ENCODE results near the gene FGGY. TPM values are rescaled to one million over a fixed set of nuclear protein-coding genes. Genes with fewer than 3 reads are reported as not detected.

Gene FGGY
- total RNA-seq, 2 donors from 2014 or later: 14.1 to 14.8 TPM

DNA sequence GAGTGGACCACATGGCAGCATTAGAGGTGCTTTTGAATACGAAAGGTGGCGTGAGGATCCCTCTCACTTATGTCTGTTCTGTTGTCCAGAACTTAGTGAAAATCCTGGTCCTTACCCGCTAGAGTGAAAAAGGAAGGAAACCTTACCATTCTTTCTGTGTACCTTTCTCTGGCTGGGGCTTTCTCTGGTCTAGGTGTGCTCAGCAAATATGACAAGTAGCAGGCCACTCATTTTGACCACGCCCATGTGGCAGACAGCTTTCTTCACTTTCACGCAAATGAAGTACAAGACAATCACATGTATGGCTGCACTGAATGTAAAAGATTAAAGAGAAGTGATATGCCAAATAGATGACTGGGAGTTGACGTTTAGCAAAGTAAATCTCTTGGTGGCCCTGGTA, 131.9 kb downstream of the FGGY start:
- DNase-seq: no peak
- Mint-ChIP-seq H3K36me3 (ENCODE audit: low read depth) (no peaks in the 10 kb centered on the region), H3K9me3 (no peaks in the 10 kb centered on the region), H3K27ac (no peak overlapping the region), H3K4me1 (peaks cover 5% of the 10 kb centered on the region), H3K4me3 (no peak overlapping the region), H3K27me3 (ENCODE audit: insufficient read depth) (no peaks in the 10 kb centered on the region)
- TF ChIP-seq, protein P1, sequence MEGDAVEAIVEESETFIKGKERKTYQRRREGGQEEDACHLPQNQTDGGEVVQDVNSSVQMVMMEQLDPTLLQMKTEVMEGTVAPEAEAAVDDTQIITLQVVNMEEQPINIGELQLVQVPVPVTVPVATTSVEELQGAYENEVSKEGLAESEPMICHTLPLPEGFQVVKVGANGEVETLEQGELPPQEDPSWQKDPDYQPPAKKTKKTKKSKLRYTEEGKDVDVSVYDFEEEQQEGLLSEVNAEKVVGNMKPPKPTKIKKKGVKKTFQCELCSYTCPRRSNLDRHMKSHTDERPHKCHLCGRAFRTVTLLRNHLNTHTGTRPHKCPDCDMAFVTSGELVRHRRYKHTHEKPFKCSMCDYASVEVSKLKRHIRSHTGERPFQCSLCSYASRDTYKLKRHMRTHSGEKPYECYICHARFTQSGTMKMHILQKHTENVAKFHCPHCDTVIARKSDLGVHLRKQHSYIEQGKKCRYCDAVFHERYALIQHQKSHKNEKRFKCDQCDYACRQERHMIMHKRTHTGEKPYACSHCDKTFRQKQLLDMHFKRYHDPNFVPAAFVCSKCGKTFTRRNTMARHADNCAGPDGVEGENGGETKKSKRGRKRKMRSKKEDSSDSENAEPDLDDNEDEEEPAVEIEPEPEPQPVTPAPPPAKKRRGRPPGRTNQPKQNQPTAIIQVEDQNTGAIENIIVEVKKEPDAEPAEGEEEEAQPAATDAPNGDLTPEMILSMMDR (conservative IDR thresholded peaks at IDR 0.05): no peak
- 92 to 94% methylated on average over 6 of the region's 6 CpGs for WGBS, 2 experiments (ENCODE audit: insufficient coverage in 1 of 2, insufficient read length in 1 of 2)
- Histone ChIP-seq H3K4me1 (ENCODE audit: control insufficient read depth, insufficient read depth, low read length) (no peaks in the 10 kb centered on the region), H3K36me3 (ENCODE audit: control insufficient read depth, insufficient read depth, low read length) (no peaks in the 10 kb centered on the region), H3K9me3 (ENCODE audit: control insufficient read depth, low read length) (no peaks in the 10 kb centered on the region), H3K27ac (ENCODE audit: low read depth, low read length) (no peak overlapping the region), H3K4me3 (ENCODE audit: low read length) (no peak overlapping the region), H3K27me3 (ENCODE audit: control insufficient read depth, insufficient read depth, low read length, poor library complexity, severe bottlenecking) (no peaks in the 10 kb centered on the region), H3K9ac (ENCODE audit: extremely low read depth, low read length, poor library complexity, severe bottlenecking) (no peak overlapping the region)

DNA sequence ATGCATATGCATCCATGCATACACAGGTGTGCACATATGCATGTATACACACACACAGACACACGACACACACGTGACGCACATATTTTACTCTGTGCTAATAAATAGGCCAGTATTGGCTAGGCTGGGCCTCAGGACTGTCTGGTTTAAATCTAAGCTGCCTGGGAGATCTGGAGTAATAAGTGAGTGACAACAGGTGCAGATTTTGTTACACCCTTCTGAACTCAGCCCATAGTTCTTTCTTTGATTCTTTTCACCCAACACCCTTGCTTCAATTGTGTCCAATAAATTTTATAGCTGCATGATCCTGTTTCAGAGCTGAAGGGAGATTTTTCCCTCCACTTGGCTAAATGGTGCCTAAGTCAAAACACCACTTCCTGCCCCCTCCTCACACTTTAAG, 132.8 kb downstream of the FGGY start:
- Histone ChIP-seq H3K9ac (ENCODE audit: extremely low read depth, low read length, poor library complexity, severe bottlenecking) (no peak overlapping the region), H3K27ac (ENCODE audit: low read depth, low read length) (no peak overlapping the region), H3K9me3 (ENCODE audit: control insufficient read depth, low read length) (no peaks in the 10 kb centered on the region), H3K4me3 (ENCODE audit: low read length) (no peak overlapping the region), H3K4me1 (ENCODE audit: control insufficient read depth, insufficient read depth, low read length) (no peaks in the 10 kb centered on the region), H3K27me3 (ENCODE audit: control insufficient read depth, insufficient read depth, low read length, poor library complexity, severe bottlenecking) (no peaks in the 10 kb centered on the region), H3K36me3 (ENCODE audit: control insufficient read depth, insufficient read depth, low read length) (no peaks in the 10 kb centered on the region)
- Mint-ChIP-seq H3K27ac (no peak overlapping the region), H3K27me3 (ENCODE audit: insufficient read depth) (no peaks in the 10 kb centered on the region), H3K4me3 (no peak overlapping the region), H3K4me1 (peaks cover 9% of the 10 kb centered on the region), H3K9me3 (no peaks in the 10 kb centered on the region), H3K36me3 (ENCODE audit: low read depth) (no peaks in the 10 kb centered on the region)
- DNase-seq: no peak
- WGBS, 2 experiments (ENCODE audit: insufficient coverage in 1 of 2, insufficient read length in 1 of 2): 100% methylated on average over 3 of the region's 3 CpGs; no CpG with 5 or more reads in 1 of the 2 experiments
- TF ChIP-seq, protein P1 (conservative IDR thresholded peaks at IDR 0.05): no peak

DNA sequence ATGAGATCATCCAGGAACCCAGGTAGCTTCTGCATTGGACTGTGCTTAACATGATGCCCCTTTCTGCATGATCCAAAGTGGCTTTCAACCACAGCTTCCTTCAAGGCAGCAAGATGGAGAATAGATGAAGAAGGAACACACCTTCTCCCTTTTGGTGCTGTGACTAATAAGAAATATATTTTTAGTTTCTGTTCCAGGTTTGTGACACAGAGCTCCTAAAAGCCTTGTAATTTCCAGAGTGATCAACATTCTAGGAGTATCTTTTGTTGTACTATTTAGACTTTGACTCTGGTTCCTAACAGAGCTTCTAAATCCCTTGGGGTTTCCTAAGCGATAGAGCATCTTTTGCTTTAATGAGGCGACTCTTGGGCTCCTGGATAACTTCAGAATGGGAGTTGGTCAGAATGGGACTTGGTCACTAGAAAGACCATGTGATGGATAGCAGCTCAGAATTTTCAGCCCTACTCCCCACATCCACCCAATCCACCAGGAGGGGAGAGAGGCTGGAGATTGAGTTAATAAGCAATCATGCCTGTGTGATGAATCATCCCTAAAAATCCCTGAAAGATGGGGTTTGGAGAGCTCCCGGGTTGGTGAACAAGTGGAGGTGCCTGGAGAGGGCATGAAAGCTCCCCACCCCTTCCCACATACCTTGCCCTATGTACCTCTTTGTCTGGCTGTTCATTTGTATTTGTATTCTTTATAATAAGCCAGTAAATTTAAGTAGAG, 134.8 kb downstream of the FGGY start:
- Histone ChIP-seq H3K9me3 (ENCODE audit: control insufficient read depth, low read length) (no peaks in the 10 kb centered on the region), H3K4me3 (ENCODE audit: low read length) (no peak overlapping the region), H3K27ac (ENCODE audit: low read depth, low read length) (no peak overlapping the region), H3K9ac (ENCODE audit: extremely low read depth, low read length, poor library complexity, severe bottlenecking) (no peak overlapping the region), H3K27me3 (ENCODE audit: control insufficient read depth, insufficient read depth, low read length, poor library complexity, severe bottlenecking) (no peaks in the 10 kb centered on the region), H3K4me1 (ENCODE audit: control insufficient read depth, insufficient read depth, low read length) (no peaks in the 10 kb centered on the region), H3K36me3 (ENCODE audit: control insufficient read depth, insufficient read depth, low read length) (no peaks in the 10 kb centered on the region)
- no peak for DNase-seq
- 95 to 100% methylated on average over 2 to 3 of the region's 3 CpGs for WGBS, 2 experiments (ENCODE audit: insufficient coverage in 1 of 2, insufficient read length in 1 of 2)
- no peak overlapping the region for H3K4me3 Mint-ChIP-seq
- TF ChIP-seq, protein P1 (conservative IDR thresholded peaks at IDR 0.05): no peak
- no peaks in the 10 kb centered on the region for H3K36me3 Mint-ChIP-seq (ENCODE audit: low read depth)
- H3K4me1 Mint-ChIP-seq: peaks cover 10% of the 10 kb centered on the region
- H3K27me3 Mint-ChIP-seq (ENCODE audit: insufficient read depth): no peaks in the 10 kb centered on the region
- no peak overlapping the region for H3K27ac Mint-ChIP-seq
- H3K9me3 Mint-ChIP-seq: no peaks in the 10 kb centered on the region

Measured in endodermal cell (in vitro differentiated cells).